ENCODE data around the gene SASH3.

Gene SASH3

GRCh38 chrX:129818123-129818522 lies 38.4 kb downstream of the SASH3 start:
- DNase-seq: no peak

- no peak for DNase-seq
Observed at GRCh38 chrX:129823115-129823514, 43.4 kb downstream of the SASH3 start.

GRCh38 chrX:129823522-129823921 lies 43.8 kb downstream of the SASH3 start:
- no peak for DNase-seq

- DNase-seq: no peak
Observed at GRCh38 chrX:129824620-129825019, 44.9 kb downstream of the SASH3 start.

- no peak for DNase-seq
Observed at GRCh38 chrX:129825746-129826505, 46.2 kb downstream of the SASH3 start.

- no peak for DNase-seq
Observed at GRCh38 chrX:129830494-129830893, 50.7 kb downstream of the SASH3 start.

GRCh38 chrX:129831091-129831885 lies 51.5 kb downstream of the SASH3 start:
- no peak for DNase-seq

- DNase-seq: no peak
Observed at GRCh38 chrX:129833153-129833990, 53.6 kb downstream of the SASH3 start.

GRCh38 chrX:129836827-129837226 lies 57.1 kb downstream of the SASH3 start:
- no peak for DNase-seq

- no peak for DNase-seq
Observed at GRCh38 chrX:129840344-129840743, 60.6 kb downstream of the SASH3 start.

GRCh38 chrX:129842510-129843208 lies 62.9 kb downstream of the SASH3 start:
- no peak for DNase-seq

GRCh38 chrX:129843209-129843458 lies 63.4 kb downstream of the SASH3 start:
- DNase-seq: no peak

GRCh38 chrX:129843459-129844306 lies 63.9 kb downstream of the SASH3 start, which contains the start of gene ZDHHC9:
TSS of gene ZDHHC9 (minus strand) at chrX:129843886. CDS start at chrX:129841945, 1,941 bp downstream.
- peak; percentile 15 for DNase-seq
